ENCODE results near the gene ABCF2.

The ABCF2 gene

GRCh38 chr7:151251328-151251688 lies 24.3 kb upstream of the ABCF2 start:
- Histone ChIP-seq H3K4me3 (ENCODE audit: low read depth, low read length, poor library complexity, severe bottlenecking) (no peak overlapping the region), H3K79me2 (ENCODE audit: insufficient read depth, low read length) (no peaks in the 10 kb centered on the region), H3K27me3 (ENCODE audit: insufficient read depth, low read length) (peaks cover 22% of the 10 kb centered on the region), H3K27ac (ENCODE audit: low read depth, low read length, poor library complexity, severe bottlenecking) (no peak overlapping the region), H3F3A (ENCODE audit: insufficient read depth, low read length) (no peaks in the 10 kb centered on the region), H3K36me3 (ENCODE audit: insufficient read depth, low read length) (no peaks in the 10 kb centered on the region), H3K4me2 (ENCODE audit: low read length) (peak overlapping the region; percentile 35; the same call in 1 of the 2 replicates), H3K9me2 (ENCODE audit: low read depth, low read length) (no peaks in the 10 kb centered on the region), H4K20me1 (ENCODE audit: insufficient read depth, low read length) (no peaks in the 10 kb centered on the region), H3K4me1 (ENCODE audit: insufficient read depth, low read length, severe bottlenecking) (peaks cover 12% of the 10 kb centered on the region), H3K9me3 (ENCODE audit: low read length) (no peaks in the 10 kb centered on the region), H3K9ac (ENCODE audit: low read length) (no peak overlapping the region), H2AFZ (ENCODE audit: low read length) (no peak overlapping the region)
- TF ChIP-seq EZH2 (IDR thresholded peaks at IDR 0.05; ENCODE audit: borderline replicate concordance, low read length) (no peak), CTCF (IDR thresholded peaks at IDR 0.05; ENCODE audit: low read length) (no peak)

DNA sequence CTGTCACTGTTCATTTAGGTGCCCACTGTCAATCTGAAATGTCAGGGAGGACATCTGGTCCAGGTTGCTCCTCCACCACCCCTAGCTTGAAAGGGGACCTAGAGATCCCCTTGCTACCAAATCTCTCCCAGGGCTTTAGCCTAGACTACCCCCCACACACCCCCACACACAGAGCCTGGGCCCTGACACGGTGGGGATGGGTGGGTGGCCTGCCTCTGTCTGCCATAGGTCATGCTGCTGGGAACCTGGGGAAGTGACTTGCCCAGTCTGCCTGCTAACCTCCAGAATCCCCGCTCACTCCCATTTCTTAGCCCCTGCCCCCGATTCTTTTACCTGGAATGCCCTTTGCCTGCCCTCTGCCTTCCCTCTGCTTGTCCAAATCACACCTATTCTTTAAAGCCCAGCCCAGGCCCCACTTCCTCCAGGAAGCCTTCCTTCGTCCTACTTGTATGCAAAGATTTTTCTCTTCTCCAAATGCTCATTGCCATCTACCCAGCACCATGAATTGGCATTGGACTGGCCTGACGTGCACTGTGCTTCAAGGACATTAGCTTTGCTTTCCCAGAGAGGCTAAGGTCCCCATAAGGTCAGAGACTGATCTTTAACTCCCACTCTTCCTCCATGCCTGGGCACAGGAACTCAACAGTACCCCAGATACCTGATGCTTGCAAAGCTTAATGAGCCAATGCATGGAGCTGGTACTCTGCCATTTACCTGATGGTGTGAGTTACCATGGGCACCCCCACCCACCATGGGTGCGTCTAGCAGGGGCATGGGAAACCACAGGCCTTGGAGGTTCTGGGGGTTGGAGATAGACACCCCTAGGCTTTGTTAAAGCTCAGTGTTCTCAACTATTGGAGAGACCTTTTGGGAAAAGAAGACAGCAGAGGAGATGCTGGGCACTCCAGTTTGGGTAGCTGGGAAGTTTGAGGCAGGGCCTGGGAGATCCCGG lies 23.5 kb upstream of the ABCF2 start:
- no peak overlapping the region for H3K4me3 ChIP-seq (ENCODE audit: low read depth, low read length, poor library complexity, severe bottlenecking)
- peaks cover 22% of the 10 kb centered on the region for H3K27me3 ChIP-seq (ENCODE audit: insufficient read depth, low read length)
- H3K36me3 ChIP-seq (ENCODE audit: insufficient read depth, low read length) = no peaks in the 10 kb centered on the region
- no peaks in the 10 kb centered on the region for H4K20me1 ChIP-seq (ENCODE audit: insufficient read depth, low read length)
- H3K27ac ChIP-seq (ENCODE audit: low read depth, low read length, poor library complexity, severe bottlenecking) = no peak overlapping the region
- H3F3A ChIP-seq (ENCODE audit: insufficient read depth, low read length) = no peaks in the 10 kb centered on the region
- no peak overlapping the region for H2AFZ ChIP-seq (ENCODE audit: low read length)
- no peak overlapping the region for H3K9ac ChIP-seq (ENCODE audit: low read length)
- TF ChIP-seq CTCF (IDR thresholded peaks at IDR 0.05; ENCODE audit: low read length) (no peak), EZH2 (IDR thresholded peaks at IDR 0.05; ENCODE audit: borderline replicate concordance, low read length) (no peak)
- no peaks in the 10 kb centered on the region for H3K79me2 ChIP-seq (ENCODE audit: insufficient read depth, low read length)
- no peak overlapping the region for H3K4me2 ChIP-seq (ENCODE audit: low read length)
- H3K9me3 ChIP-seq (ENCODE audit: low read length) = no peaks in the 10 kb centered on the region
- no peaks in the 10 kb centered on the region for H3K9me2 ChIP-seq (ENCODE audit: low read depth, low read length)
- peaks cover 16% of the 10 kb centered on the region for H3K4me1 ChIP-seq (ENCODE audit: insufficient read depth, low read length, severe bottlenecking)

- H3K9me2 ChIP-seq (ENCODE audit: low read depth, low read length) = no peaks in the 10 kb centered on the region
- no peaks in the 10 kb centered on the region for H4K20me1 ChIP-seq (ENCODE audit: insufficient read depth, low read length)
- peaks cover 24% of the 10 kb centered on the region for H3K4me1 ChIP-seq (ENCODE audit: insufficient read depth, low read length, severe bottlenecking)
- H2AFZ ChIP-seq (ENCODE audit: low read length) = no peak overlapping the region
- no peaks in the 10 kb centered on the region for H3K36me3 ChIP-seq (ENCODE audit: insufficient read depth, low read length)
- H3K4me3 ChIP-seq (ENCODE audit: low read depth, low read length, poor library complexity, severe bottlenecking) = no peak overlapping the region
- H3F3A ChIP-seq (ENCODE audit: insufficient read depth, low read length) = no peaks in the 10 kb centered on the region
- TF ChIP-seq EZH2 (IDR thresholded peaks at IDR 0.05; ENCODE audit: borderline replicate concordance, low read length) (no peak), CTCF (IDR thresholded peaks at IDR 0.05; ENCODE audit: low read length) (no peak)
- no peak overlapping the region for H3K9ac ChIP-seq (ENCODE audit: low read length)
- no peaks in the 10 kb centered on the region for H3K79me2 ChIP-seq (ENCODE audit: insufficient read depth, low read length)
- no peak overlapping the region for H3K27ac ChIP-seq (ENCODE audit: low read depth, low read length, poor library complexity, severe bottlenecking)
- no peaks in the 10 kb centered on the region for H3K9me3 ChIP-seq (ENCODE audit: low read length)
- peaks cover 27% of the 10 kb centered on the region for H3K27me3 ChIP-seq (ENCODE audit: insufficient read depth, low read length)
- no peak overlapping the region for H3K4me2 ChIP-seq (ENCODE audit: low read length)
These were observed 22.7 kb upstream of the ABCF2 start for GRCh38 chr7:151249732-151250072.
